GM19238 (cell line): ENCODE data around the gene PLEKHM3.

Experiments used
- DNase-seq: peaks from one replicate; pipeline ENCODE4 v3.0.0; 2011; ENCODE audit warnings: low spot score; ENCODE audit not compliant: insufficient read length

The PLEKHM3 gene

GRCh38 chr2:207887500-207887899 lies 137.8 kb downstream of the PLEKHM3 start:
- no peak for DNase-seq

GRCh38 chr2:207885010-207885409 lies 140.3 kb downstream of the PLEKHM3 start:
- DNase-seq: no peak

- no peak for DNase-seq
Measured at GRCh38 chr2:207884127-207884526, 141.2 kb downstream of the PLEKHM3 start.

DNA sequence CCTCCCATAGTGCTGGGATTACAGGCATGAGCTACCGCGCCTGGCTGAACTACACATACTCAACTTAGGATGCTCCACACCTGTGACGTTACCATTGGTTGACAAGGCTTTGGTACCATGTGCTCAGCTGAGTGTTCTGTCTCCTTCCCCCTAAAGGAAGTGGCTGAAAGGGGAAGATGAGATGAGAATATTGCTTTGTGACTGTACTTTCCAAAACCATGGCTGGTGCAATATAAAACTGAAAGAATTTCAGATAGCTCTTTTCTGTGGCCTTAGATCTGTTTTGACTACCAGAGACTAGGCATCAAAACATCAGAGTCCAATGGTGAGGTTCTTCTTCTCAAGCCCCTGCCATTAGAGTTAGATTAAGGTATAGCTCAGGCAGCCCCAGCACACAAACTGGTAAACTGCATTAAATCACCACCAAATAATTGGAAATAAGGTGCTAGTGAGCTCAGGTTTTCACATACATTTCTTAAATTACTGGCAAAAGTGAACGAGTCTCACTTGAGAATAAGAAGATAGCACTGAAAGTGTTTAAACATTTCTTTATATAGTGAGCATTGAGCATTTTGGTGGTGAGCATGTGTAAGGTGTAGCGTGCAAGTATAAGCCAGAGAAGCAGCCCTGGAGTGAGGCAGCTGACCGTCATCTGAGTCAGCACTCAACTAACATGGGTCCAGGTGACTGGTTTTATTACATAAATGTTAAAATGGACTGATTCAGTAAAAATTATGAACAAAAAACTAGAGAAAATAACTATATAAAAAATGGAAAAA lies 142.1 kb downstream of the PLEKHM3 start:
- no peak for DNase-seq

DNA sequence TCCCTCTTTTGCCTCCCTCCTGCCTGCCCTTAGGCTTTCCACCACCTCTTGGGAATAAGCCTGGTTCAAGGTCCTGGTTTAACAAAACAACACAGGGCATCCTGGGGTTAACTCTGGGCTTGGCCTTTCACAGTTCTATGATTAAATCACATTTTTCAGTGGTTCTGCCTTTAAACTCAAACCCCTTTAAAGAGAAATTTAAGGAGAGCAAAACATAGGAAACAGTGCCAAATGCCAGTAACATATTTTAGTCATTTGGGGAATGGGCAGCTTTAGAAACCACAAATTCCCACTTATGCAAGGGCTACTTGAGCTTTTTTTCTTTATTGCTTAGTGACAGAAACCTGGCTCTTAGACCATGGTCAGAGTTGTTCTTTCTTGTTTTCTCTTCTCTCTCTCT lies 143.4 kb downstream of the PLEKHM3 start:
- DNase-seq: no peak

DNA sequence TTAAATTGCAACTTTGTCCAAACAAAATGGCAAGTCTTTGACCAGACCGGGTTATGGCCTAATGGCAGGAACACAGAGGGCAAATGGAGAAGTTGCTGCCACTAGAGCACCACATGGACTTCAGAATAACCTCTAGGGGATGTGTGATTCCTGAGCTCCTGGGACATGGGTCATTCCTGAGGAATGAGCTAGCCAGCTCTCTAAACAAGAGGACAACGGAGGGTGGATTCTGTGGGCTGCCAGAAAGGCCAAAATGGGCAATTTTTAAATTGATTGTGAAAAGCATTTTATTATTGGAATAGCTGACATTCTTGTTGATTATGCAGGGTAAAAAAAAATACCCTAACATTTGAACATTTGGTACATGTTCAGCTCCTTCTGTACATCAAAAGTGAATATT lies 145.8 kb downstream of the PLEKHM3 start:
- DNase-seq: no peak

GRCh38 chr2:207876842-207877535 lies 148.3 kb downstream of the PLEKHM3 start:
- DNase-seq: no peak

GRCh38 chr2:207875473-207876212 lies 149.7 kb downstream of the PLEKHM3 start:
- DNase-seq: no peak

DNA sequence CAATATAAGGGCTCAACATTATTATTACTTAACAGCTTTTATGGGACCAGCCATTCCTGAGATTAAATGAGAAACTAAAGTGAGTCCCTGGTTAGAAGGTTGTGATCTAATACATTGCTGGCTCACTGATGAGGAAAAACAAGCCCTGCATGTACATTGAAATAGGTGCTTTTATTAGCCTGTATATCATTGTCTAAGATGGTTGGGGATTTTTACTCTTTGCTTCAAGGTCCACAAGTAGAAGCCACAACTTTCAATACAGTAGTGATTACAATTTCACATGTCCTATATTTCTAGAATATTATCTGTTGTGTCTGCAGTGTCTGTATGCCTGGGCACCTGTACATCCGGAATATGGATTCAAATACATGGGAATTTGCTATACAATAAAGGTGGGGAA lies 151.5 kb downstream of the PLEKHM3 start:
- no peak for DNase-seq

- DNase-seq: no peak
Measured at GRCh38 chr2:207871911-207872310, 153.4 kb downstream of the PLEKHM3 start.

DNA sequence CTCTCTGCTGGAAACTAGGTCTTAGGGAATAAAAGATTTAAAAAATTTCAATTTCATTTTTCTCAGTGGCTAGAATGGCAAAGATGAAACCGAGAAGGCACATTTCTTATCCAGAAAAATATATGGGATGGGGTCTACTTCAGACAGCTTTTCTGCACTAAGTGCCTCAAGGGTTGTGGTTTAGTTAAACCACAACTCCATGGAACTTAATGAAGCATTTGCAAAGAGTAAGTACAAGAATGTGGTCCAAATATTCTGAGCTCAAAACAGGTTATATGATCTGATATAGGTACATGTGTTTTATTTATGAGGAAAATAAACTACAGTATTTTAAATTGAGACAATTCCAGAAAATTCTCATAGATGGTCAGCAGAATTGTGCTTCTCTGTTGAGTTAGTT lies 153.8 kb downstream of the PLEKHM3 start:
- no peak for DNase-seq

GRCh38 chr2:207870814-207871213 lies 154.5 kb downstream of the PLEKHM3 start:
- no peak for DNase-seq

GRCh38 chr2:207869784-207870778 lies 155.2 kb downstream of the PLEKHM3 start:
- no peak for DNase-seq

GRCh38 chr2:207868855-207869596 lies 156.3 kb downstream of the PLEKHM3 start:
- no peak for DNase-seq

GRCh38 chr2:207867905-207868304 lies 157.4 kb downstream of the PLEKHM3 start:
- no peak for DNase-seq

GRCh38 chr2:207867056-207867455 lies 158.3 kb downstream of the PLEKHM3 start:
- no peak for DNase-seq

GRCh38 chr2:207865210-207865609 lies 160.1 kb downstream of the PLEKHM3 start:
- DNase-seq: no peak

DNA sequence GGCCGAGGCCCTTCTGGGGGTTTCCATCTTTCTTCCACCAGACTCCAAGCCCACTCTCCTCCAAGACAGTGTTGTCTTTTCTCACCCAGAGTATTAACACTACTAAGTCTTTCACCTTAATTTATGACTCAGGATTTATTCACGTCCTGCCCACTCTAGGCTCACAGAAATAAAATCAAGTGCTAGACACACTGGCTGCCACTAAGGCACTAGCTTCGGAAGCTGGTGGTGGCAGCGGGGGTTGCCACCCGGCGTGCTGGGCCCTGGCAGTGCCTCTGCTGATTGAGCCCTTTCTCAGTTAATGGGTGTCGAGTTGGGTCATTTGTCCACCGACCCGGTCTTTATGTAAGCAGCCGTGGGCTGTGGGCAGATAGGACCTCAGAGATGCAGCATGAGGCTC lies 162.0 kb downstream of the PLEKHM3 start:
- no peak for DNase-seq

DNA sequence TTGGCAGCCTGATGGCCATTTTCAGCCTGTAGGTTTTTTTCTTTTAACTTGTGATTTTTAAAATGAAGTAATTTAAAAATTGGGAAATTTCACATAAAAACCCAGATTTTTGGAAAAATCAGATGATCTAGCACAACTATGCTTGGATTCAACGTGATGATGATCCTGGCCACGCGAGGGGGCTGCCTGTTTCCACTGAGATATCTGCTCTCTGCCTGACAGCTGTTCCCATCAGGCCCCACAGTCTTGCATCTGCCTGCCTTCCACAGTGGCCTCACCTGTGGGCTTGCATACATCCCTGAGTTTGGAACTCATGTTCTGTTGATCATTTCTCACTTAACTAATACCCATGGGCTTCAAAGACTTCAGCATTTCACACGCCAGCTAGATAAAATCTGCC lies 163.5 kb downstream of the PLEKHM3 start:
- no peak for DNase-seq

DNA sequence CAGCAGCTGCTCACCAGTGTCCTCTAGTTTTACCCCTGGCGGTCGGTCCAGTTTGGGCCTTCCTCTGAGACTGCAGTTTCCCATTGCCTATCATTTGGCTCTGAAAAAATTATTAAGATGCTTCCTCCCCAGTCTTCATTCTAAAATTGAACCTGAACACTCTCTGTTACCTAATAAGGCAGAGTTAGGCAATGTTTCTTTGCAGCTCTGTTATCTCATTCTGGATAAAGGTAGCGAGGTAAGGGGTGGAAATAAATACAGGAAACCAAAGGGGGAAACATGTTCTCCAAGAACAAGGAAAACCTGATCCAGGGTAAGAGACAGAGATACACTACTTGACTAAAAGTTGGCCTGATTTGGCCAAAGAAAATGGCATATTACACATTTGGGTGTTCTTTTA lies 164.6 kb downstream of the PLEKHM3 start:
- no peak for DNase-seq
